AML-193 (cell line): ENCODE measurements around the gene CNDP1.
"Not testable (repeated sequence)": the region's sequence is repeated elsewhere in the genome, so short reads cannot be mapped to it uniquely, and the experiment has no call there.

Experiments
- DNase-seq, 2 experiments: peaks; one replicate each; lab custom pipeline; 2025; lab: John Stamatoyannopoulos, UW

CNDP1 gene, protein sequence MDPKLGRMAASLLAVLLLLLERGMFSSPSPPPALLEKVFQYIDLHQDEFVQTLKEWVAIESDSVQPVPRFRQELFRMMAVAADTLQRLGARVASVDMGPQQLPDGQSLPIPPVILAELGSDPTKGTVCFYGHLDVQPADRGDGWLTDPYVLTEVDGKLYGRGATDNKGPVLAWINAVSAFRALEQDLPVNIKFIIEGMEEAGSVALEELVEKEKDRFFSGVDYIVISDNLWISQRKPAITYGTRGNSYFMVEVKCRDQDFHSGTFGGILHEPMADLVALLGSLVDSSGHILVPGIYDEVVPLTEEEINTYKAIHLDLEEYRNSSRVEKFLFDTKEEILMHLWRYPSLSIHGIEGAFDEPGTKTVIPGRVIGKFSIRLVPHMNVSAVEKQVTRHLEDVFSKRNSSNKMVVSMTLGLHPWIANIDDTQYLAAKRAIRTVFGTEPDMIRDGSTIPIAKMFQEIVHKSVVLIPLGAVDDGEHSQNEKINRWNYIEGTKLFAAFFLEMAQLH

DNA sequence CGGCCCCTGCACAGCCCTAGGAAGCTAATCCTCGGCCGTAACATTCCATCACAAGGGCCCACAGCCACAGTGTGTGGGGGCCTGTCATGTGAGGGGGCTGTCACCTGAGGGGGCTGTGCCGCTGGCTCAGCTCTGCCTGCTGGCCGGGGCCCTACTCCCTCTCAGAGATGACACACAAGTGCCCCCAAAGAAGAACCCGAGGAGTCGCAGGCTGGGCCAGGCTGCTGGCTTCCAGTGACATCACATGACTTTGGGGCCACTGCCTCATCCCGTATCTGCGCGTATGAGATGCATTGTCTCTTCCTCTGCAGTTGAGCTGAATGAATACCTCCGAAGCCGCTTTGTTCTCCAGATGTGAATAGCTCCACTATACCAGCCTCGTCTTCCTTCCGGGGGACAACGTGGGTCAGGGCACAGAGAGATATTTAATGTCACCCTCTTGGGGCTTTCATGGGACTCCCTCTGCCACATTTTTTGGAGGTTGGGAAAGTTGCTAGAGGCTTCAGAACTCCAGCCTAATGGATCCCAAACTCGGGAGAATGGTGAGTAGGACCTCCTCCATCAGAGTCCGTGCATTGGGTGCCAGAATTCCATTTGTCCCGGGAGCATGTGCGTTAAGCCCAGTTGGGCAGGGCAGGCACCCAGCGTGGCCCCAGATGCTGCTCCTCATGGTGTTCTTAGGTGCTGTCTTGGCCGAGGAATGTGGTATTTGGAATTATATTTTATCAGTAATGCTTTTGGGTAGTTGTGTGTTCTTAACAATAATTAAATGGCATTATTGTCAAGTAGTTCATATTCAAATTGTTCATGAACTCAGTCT lies at the start of gene CNDP1:
TSS of gene CNDP1 (plus strand) at position 351 of the 820 bp plus-strand sequence. CDS start at position 519, 168 bp downstream.
- no peak for DNase-seq

GRCh38 chr18:74486119-74486849 lies 48.0 kb upstream of the CNDP1 start:
- no peak for DNase-seq

- DNase-seq = no peak
Measured at GRCh38 chr18:74488354-74488753, 45.9 kb upstream of the CNDP1 start.

- DNase-seq = no peak
Measured at GRCh38 chr18:74488864-74489263, 45.4 kb upstream of the CNDP1 start.

GRCh38 chr18:74489676-74490075 lies 44.6 kb upstream of the CNDP1 start:
- no peak for DNase-seq

DNA sequence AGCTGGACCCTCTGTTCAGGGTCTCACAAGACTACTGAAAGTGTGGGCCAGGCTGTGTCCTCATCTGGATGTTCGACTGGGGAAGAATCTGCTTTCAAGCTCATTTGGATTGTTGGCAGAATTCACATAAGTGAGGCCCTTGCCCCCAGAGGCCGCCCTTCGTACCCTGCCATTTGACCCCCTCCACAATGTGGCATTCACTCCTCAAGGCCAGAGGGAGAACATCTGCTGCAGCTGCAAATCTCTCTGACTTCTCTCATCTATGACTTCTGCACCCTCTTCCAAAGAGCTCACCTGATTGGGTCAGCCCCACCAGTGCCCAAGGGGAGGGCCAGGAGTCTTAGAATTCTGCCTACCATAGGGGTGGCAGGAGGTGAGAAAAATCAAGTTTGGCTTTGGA lies 42.0 kb upstream of the CNDP1 start:
- DNase-seq = no peak

DNA sequence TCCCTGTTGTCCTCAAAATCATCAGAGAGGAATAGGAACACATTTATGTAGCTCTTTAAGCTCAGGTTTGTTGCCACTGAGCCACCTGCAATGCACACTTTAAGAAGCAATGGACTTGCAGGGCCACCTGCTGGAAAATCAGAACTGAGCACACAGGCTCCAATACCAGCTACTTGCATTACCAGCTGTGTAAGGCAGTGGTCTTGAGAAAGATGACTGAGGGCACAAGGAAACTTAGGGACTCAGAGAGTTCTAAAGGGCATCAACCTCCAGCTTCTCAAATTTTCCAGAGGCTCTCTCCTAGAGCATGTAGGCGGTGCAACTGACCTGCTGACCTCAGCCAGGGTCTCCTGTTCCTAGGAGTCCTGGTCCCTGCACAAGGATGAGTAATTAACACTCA lies 40.6 kb upstream of the CNDP1 start:
- peak; percentile 59 to 69 for DNase-seq

DNA sequence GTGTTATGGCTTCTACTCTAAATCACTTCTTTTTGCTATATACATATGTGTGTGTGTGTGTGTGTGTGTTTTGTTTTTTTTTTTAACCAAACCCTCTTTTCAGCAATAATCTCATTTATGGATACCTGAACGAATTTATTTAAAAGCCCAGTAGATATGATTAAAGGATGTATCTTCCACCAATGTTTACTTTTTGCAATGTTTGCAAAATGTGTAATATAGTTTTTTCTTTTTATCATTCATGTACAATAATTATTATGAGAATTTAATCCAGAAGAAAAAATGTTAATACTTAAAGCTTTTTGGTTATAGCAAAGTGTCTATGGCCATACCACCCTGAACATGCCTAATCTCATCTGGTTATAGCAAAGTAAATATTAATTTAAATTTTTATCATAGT lies 39.8 kb upstream of the CNDP1 start:
- no peak for DNase-seq

- DNase-seq = peak; percentile 91
Measured at GRCh38 chr18:74495581-74496507, 38.5 kb upstream of the CNDP1 start, which contains the start of gene CNDP2. CNDP2 (plus strand) TSS chr18:74496363; CDS start chr18:74499974, 3,611 bp downstream.

- DNase-seq = peak; percentile 20 to 23
Measured at GRCh38 chr18:74496508-74497323, 37.6 kb upstream of the CNDP1 start.

GRCh38 chr18:74497324-74497676 lies 37.0 kb upstream of the CNDP1 start:
- no peak for DNase-seq

DNA sequence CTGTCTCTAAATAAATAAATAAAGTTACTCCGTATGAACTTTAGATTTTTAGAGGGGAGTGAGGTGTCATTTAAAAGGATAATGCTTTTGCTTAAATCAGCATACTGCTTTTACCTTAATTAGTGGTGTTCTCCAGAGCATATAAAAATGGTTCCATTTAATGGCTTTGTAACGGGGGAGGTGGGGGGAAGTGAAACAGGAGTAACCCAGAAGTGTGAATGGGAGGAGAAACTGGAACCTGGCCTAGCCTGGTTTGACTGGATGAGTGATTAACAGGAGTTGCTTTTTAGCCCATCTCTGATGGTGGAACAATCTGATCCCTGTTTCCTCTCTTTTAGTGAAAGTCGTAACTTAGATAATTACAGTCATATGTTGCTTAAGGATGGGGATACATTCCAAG lies 36.5 kb upstream of the CNDP1 start:
- DNase-seq = no peak

GRCh38 chr18:74498712-74499627 lies 35.3 kb upstream of the CNDP1 start:
- peak; percentile 73 to 79 for DNase-seq

DNA sequence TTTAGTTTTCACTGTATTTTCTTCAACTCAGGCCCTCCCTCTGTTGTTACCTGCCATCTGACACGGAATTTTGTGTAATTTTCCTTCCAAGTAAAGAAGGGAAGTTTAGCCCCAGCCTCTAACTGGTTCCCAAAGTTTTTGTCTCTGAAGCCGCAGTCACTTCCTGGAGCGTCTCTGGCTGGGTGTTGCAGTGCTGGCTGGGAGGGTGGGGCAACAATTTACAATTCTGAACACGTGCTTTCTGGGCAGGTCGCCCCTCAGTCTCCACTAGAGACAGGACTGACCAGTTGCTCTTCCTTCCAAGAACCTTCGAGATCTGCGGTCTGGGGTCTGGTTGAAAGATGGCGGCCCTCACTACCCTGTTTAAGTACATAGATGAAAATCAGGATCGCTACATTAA lies 34.7 kb upstream of the CNDP1 start:
- DNase-seq = peak; percentile 57 to 68

- DNase-seq = peak; percentile 9 to 38
Measured at GRCh38 chr18:74500372-74500771, 33.9 kb upstream of the CNDP1 start.

DNA sequence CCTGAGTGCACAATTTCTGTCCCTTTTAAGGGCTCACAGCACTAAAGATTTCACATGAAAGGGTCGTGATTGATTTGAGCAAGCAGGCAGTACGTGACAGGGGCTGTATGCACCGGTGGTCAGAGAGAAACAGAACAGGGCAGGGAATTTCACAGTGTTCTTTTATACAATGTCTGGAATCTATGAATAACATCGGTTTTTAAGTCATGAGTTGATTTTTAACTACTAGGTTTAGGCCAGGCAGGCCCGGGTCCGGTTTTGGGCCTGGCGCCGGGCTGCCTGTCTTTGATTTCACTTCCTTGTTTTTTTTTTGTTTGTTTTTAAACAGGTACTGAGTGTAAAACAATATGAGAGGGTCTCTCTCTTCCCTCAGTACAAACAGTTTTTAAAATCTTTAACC lies 33.5 kb upstream of the CNDP1 start:
- DNase-seq = not testable (repeated sequence)

- DNase-seq = no peak
Measured at GRCh38 chr18:74501386-74501785, 32.9 kb upstream of the CNDP1 start.

GRCh38 chr18:74503137-74503536 lies 31.2 kb upstream of the CNDP1 start:
- no peak for DNase-seq

- DNase-seq = no peak
Measured at GRCh38 chr18:74505776-74506175, 28.5 kb upstream of the CNDP1 start.
